Vagina (tissue), 2 donors: Measurements from ENCODE around the gene SLC6A3. TPM values are rescaled to one million over a fixed set of nuclear protein-coding genes. Genes with fewer than 3 reads are reported as not detected.

Source experiments
- DNase-seq, 2 donors: peaks; one replicate each; pipeline ENCODE4 v3.0.0-alpha.2; 2017; ENCODE audit errors: extremely low spot score in 2 of 2
- H3K27ac ChIP-seq: fragments of 200-600 bp; sonication (generic); one replicate; pipeline ENCODE4 v1.5.1; 2019
- H3K27me3 ChIP-seq: fragments of 200-600 bp; sonication (generic); one replicate; pipeline ENCODE4 v1.5.1; 2019
- H3K36me3 ChIP-seq, 2 donors: fragments of 200-600 bp; sonication (generic); one replicate each; pipeline ENCODE4 v1.5.1; 2017 to 2019
- H3K4me1 ChIP-seq: fragments of 200-600 bp; sonication (generic); one replicate; pipeline ENCODE4 v1.5.1; 2019
- H3K4me3 ChIP-seq, 2 donors: fragments of 200-600 bp; sonication (generic); 1 replicate in 1 of 2; 2 replicates in 1 of 2; pipeline ENCODE4 v1.5.1; 2016 to 2019
- H3K9me3 ChIP-seq: fragments of 200-600 bp; sonication (generic); one replicate; pipeline ENCODE4 v1.5.1; 2019
- POLR2A ChIP-seq, 2 donors: fragments of 450-650 bp; IDR thresholded peaks; one replicate each; pipeline ENCODE4 v1.6.1; 2017; ENCODE audit warnings: antibody characterized with exemption in 2 of 2, mild to moderate bottlenecking in 2 of 2, moderate library complexity in 2 of 2
- POLR2AphosphoS5 ChIP-seq, 2 donors: sonication (generic); formaldehyde crosslinking; IDR thresholded peaks; one replicate each; pipeline ENCODE4 v1.9.0; 2017; ENCODE audit warnings: antibody characterized with exemption in 2 of 2, mild to moderate bottlenecking in 2 of 2, low read depth in 1 of 2; ENCODE audit not compliant: insufficient read depth in 1 of 2
- intact Hi-C: fragments of 100-400 bp; cut with DNase I; formaldehyde crosslinking; loops from one replicate; pipeline ENCODE4 v1.15.1; 2023
- total RNA-seq: library from RNA; depleted of rRNA; stranded (reverse); fragments of >200 nt; gene quantifications from one replicate; pipeline ENCODE4 v1.2.3, GENCODE V29; 2016
- TF ChIP-seq, protein P1 (sequence below), 3 experiments: fragments of 450-650 bp in 2 of 3; fragments of 200-600 bp in 1 of 3; sonication (generic) in 1 of 3; IDR thresholded peaks; one replicate each; pipeline ENCODE4 v1.5.1; 2017 to 2019; ENCODE audit warnings: antibody characterized with exemption in 3 of 3, mild to moderate bottlenecking in 2 of 3, moderate library complexity in 2 of 3

SLC6A3 gene
- total RNA-seq, 1 donor from 2014 or later = 0.49 TPM

DNA sequence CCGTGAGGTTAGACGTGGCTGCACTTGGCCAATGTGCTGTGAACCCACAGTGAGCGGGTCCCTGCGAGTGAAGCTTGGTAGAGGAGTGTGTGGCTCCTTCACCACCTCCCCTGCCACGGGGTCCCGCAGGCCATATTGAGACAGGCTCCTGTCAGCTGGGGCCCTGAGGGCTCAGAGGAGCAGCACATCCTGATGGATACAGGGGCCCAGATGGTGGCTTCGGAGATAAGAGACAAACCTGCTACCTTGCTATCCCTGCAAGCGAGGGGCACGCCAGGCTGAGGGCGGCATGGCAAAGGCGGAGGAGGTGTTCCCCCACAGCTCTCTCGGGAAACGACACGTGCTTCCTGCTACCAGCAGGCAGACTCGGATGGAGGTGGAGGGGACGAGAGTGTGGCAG lies 33.1 kb downstream of the SLC6A3 start:
- Histone ChIP-seq H3K4me3 (no peak overlapping the region), H3K36me3 (no peaks in the 10 kb centered on the region), H3K4me1 (no peaks in the 10 kb centered on the region), H3K9me3 (no peaks in the 10 kb centered on the region), H3K27me3 (no peaks in the 10 kb centered on the region), H3K27ac (no peak overlapping the region)
- no peak for DNase-seq
- intact Hi-C loops = no loop called here
- TF ChIP-seq, protein P1, sequence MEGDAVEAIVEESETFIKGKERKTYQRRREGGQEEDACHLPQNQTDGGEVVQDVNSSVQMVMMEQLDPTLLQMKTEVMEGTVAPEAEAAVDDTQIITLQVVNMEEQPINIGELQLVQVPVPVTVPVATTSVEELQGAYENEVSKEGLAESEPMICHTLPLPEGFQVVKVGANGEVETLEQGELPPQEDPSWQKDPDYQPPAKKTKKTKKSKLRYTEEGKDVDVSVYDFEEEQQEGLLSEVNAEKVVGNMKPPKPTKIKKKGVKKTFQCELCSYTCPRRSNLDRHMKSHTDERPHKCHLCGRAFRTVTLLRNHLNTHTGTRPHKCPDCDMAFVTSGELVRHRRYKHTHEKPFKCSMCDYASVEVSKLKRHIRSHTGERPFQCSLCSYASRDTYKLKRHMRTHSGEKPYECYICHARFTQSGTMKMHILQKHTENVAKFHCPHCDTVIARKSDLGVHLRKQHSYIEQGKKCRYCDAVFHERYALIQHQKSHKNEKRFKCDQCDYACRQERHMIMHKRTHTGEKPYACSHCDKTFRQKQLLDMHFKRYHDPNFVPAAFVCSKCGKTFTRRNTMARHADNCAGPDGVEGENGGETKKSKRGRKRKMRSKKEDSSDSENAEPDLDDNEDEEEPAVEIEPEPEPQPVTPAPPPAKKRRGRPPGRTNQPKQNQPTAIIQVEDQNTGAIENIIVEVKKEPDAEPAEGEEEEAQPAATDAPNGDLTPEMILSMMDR (IDR thresholded peaks at IDR 0.05) = no peak
- TF ChIP-seq POLR2AphosphoS5 (IDR thresholded peaks at IDR 0.05; ENCODE audit: insufficient read depth in 1 of 2, low read depth in 1 of 2) = no peak
- no peak for TF ChIP-seq POLR2A (IDR thresholded peaks at IDR 0.05)

GRCh38 chr5:1411099-1411498 lies 34.1 kb downstream of the SLC6A3 start:
- no peaks in the 10 kb centered on the region for H3K4me1 ChIP-seq
- intact Hi-C loops = no loop called here
- H3K36me3 ChIP-seq = no peaks in the 10 kb centered on the region
- H3K9me3 ChIP-seq = no peaks in the 10 kb centered on the region
- no peak for DNase-seq
- no peaks in the 10 kb centered on the region for H3K27me3 ChIP-seq
- no peak overlapping the region for H3K4me3 ChIP-seq
- TF ChIP-seq POLR2AphosphoS5 (IDR thresholded peaks at IDR 0.05; ENCODE audit: insufficient read depth in 1 of 2, low read depth in 1 of 2) = no peak
- no peak for TF ChIP-seq POLR2A (IDR thresholded peaks at IDR 0.05)
- TF ChIP-seq, protein P1 (IDR thresholded peaks at IDR 0.05) = no peak
- H3K27ac ChIP-seq = no peak overlapping the region

GRCh38 chr5:1410156-1411014 lies 34.9 kb downstream of the SLC6A3 start:
- Histone ChIP-seq H3K36me3 (no peaks in the 10 kb centered on the region), H3K9me3 (no peaks in the 10 kb centered on the region), H3K27me3 (no peaks in the 10 kb centered on the region), H3K27ac (no peak overlapping the region), H3K4me1 (no peaks in the 10 kb centered on the region), H3K4me3 (no peak overlapping the region)
- no peak for DNase-seq
- intact Hi-C loops = no loop called here
- TF ChIP-seq, protein P1 (IDR thresholded peaks at IDR 0.05) = no peak
- no peak for TF ChIP-seq POLR2A (IDR thresholded peaks at IDR 0.05)

GRCh38 chr5:1409381-1410110 lies 35.7 kb downstream of the SLC6A3 start:
- no peak overlapping the region for H3K27ac ChIP-seq
- H3K4me3 ChIP-seq = no peak overlapping the region
- H3K27me3 ChIP-seq = no peaks in the 10 kb centered on the region
- intact Hi-C loops = no loop called here
- TF ChIP-seq, protein P1 (IDR thresholded peaks at IDR 0.05) = no peak
- TF ChIP-seq POLR2A (IDR thresholded peaks at IDR 0.05) = no peak
- TF ChIP-seq POLR2AphosphoS5 (IDR thresholded peaks at IDR 0.05; ENCODE audit: insufficient read depth in 1 of 2, low read depth in 1 of 2) = no peak
- no peak for DNase-seq
- no peaks in the 10 kb centered on the region for H3K36me3 ChIP-seq
- H3K4me1 ChIP-seq = no peaks in the 10 kb centered on the region
- H3K9me3 ChIP-seq = no peaks in the 10 kb centered on the region
